Measurements from ENCODE around the gene GOLIM4. TPM values are rescaled to one million over a fixed set of nuclear protein-coding genes. Genes with fewer than 3 reads are reported as not detected.
A peak's percentile ranks its signal among the peaks of the same experiment; 100 is the strongest.

Gene GOLIM4
- total and polyA plus RNA-seq, 2 experiments from 2014 or later = 34.4 to 50.5 TPM

- H3K4me2 ChIP-seq = peak overlapping the region; percentile 17; the same call in 1 of the 2 replicates
Measured at GRCh38 chr3:168072323-168072650, 23.4 kb downstream of the GOLIM4 start.

More at GRCh38 chr3:168072323-168072650, 23.4 kb downstream of the GOLIM4 start:
- no peaks in the 10 kb centered on the region for H3K27me3 ChIP-seq (ENCODE audit: insufficient read depth)
- no peak overlapping the region for H2AFZ ChIP-seq
- H4K20me1 ChIP-seq (replicated peaks; ENCODE audit: insufficient read depth) = no peaks in the 10 kb centered on the region
- Mint-ChIP-seq H3K27me3 (ENCODE audit: insufficient read depth, low read depth, poor library complexity) (no peaks in the 10 kb centered on the region), H3K4me1 (peaks cover 16% of the 10 kb centered on the region; the same call in 2 of the 3 replicates), H3K36me3 (ENCODE audit: low read depth) (no peaks in the 10 kb centered on the region), H3K4me3 (no peak overlapping the region), H3K9me3 (no peaks in the 10 kb centered on the region), H3K27ac (no peak overlapping the region)
- H3K79me2 ChIP-seq (replicated peaks; ENCODE audit: insufficient read depth) = peaks cover 75% of the 10 kb centered on the region
- H3K9me2 ChIP-seq (ENCODE audit: insufficient read depth) = no peaks in the 10 kb centered on the region
- H3K36me3 ChIP-seq (ENCODE audit: insufficient read depth) = no peaks in the 10 kb centered on the region
- no peak for TF ChIP-seq ZNF114 (CRISPR knock-in tag; IDR thresholded peaks at IDR 0.05)
- TF ChIP-seq EZH2phosphoT487 (IDR thresholded peaks at IDR 0.05; ENCODE audit: unreplicated experiment) = no peak
- no peak for TF ChIP-seq ZNF331 (CRISPR knock-in tag; IDR thresholded peaks at IDR 0.05; ENCODE audit: low read depth)
- no peak for TF ChIP-seq ETS1 (IDR thresholded peaks at IDR 0.05)
- TF ChIP-seq STAT1 (IDR thresholded peaks at IDR 0.05; ENCODE audit: unreplicated experiment) = no peak
- TF ChIP-seq CREB1 (CRISPR knock-in tag; IDR thresholded peaks at IDR 0.05; ENCODE audit: low read depth) = no peak
- no peak for TF ChIP-seq JUNB (IDR thresholded peaks at IDR 0.05; ENCODE audit: unreplicated experiment)
- no peak for TF ChIP-seq EZH2 (IDR thresholded peaks at IDR 0.05; ENCODE audit: low read depth, unreplicated experiment)
- TF ChIP-seq, protein P1, sequence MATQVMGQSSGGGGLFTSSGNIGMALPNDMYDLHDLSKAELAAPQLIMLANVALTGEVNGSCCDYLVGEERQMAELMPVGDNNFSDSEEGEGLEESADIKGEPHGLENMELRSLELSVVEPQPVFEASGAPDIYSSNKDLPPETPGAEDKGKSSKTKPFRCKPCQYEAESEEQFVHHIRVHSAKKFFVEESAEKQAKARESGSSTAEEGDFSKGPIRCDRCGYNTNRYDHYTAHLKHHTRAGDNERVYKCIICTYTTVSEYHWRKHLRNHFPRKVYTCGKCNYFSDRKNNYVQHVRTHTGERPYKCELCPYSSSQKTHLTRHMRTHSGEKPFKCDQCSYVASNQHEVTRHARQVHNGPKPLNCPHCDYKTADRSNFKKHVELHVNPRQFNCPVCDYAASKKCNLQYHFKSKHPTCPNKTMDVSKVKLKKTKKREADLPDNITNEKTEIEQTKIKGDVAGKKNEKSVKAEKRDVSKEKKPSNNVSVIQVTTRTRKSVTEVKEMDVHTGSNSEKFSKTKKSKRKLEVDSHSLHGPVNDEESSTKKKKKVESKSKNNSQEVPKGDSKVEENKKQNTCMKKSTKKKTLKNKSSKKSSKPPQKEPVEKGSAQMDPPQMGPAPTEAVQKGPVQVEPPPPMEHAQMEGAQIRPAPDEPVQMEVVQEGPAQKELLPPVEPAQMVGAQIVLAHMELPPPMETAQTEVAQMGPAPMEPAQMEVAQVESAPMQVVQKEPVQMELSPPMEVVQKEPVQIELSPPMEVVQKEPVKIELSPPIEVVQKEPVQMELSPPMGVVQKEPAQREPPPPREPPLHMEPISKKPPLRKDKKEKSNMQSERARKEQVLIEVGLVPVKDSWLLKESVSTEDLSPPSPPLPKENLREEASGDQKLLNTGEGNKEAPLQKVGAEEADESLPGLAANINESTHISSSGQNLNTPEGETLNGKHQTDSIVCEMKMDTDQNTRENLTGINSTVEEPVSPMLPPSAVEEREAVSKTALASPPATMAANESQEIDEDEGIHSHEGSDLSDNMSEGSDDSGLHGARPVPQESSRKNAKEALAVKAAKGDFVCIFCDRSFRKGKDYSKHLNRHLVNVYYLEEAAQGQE (IDR thresholded peaks at IDR 0.05; ENCODE audit: unreplicated experiment) = no peak
- no peak for TF ChIP-seq CTCF (conservative IDR thresholded peaks at IDR 0.05; ENCODE audit: low read depth in 2 of 2)
- no peak for TF ChIP-seq NANOG (IDR thresholded peaks at IDR 0.05; ENCODE audit: borderline replicate concordance)
- TF ChIP-seq ZNF462 (CRISPR knock-in tag; IDR thresholded peaks at IDR 0.05) = no peak
- TF ChIP-seq POLR2AphosphoS5 (IDR thresholded peaks at IDR 0.05; ENCODE audit: low read depth) = no peak
- no peaks in the 10 kb centered on the region for H3F3A ChIP-seq (replicated peaks; ENCODE audit: low read depth)
- peaks cover 20% of the 10 kb centered on the region for H3K4me1 ChIP-seq (ENCODE audit: insufficient read depth)
- no peak for ATAC-seq
- H3K4me3 ChIP-seq = no peak overlapping the region
- no peak overlapping the region for H3K27ac ChIP-seq (ENCODE audit: low read depth)
- no peak for DNase-seq (ENCODE audit: low spot score)
